Uterus (tissue), 2 donors: ENCODE results near the gene ME3.

ENCODE experiments used
- CTCF ChIP-seq, 4 experiments: fragments of 200-600 bp in 2 of 4; fragments of 450-650 bp in 2 of 4; sonication (generic) in 2 of 4; IDR thresholded peaks; one replicate each; pipeline ENCODE4 v1.5.1; 2016 to 2019; ENCODE audit warnings: antibody characterized with exemption in 4 of 4, mild to moderate bottlenecking in 2 of 4, moderate library complexity in 1 of 4
- POLR2A ChIP-seq, 2 donors: fragments of 450-650 bp; IDR thresholded peaks; one replicate each; pipeline ENCODE4 v1.6.1; 2016; ENCODE audit warnings: antibody characterized with exemption in 2 of 2, mild to moderate bottlenecking in 1 of 2, moderate library complexity in 1 of 2

DNA sequence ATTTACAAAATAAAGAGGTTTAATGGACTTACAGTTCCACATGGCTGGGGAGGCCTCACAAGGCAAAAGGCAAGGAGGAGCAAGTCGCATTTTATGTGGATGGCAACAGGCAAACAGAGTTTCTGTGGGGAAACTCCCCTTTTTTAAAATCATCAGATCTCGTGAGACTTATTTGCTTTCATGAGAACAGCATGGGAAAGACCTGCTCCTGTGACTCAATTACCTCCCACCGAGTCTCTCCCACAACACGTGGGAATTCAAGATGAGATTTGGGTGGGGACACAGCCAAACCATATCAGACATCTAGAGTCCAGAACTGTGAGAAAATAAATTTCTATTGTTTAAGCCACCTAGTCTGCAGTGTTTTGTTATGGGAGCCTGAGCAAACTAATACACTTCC lies 80.8 kb downstream of the ME3 start:
- no peak for TF ChIP-seq CTCF (IDR thresholded peaks at IDR 0.05)
- TF ChIP-seq POLR2A (IDR thresholded peaks at IDR 0.05) = no peak
